PC-3 (cell line): Measurements from ENCODE around the gene FAM120B. TPM values are rescaled to one million over a fixed set of nuclear protein-coding genes. Genes with fewer than 3 reads are reported as not detected.

Source experiments
- ATAC-seq: fragments of 200-7000 bp; cut with Tn5 transposase; 2 replicates; pipeline ENCODE4 v1.9.1; 2020; ENCODE audit warnings: mild to moderate bottlenecking, moderate library complexity
- BruUV-seq: library from RNA; stranded (reverse); fragments of 400-500 nt; replicated peaks from 2 replicates; lab custom pipeline; 2021; lab: Mats Ljungman, UMichigan
- CTCF ChIA-PET: fragments of 300-600 bp; sonication (Branson Sonifier 250); formaldehyde crosslinking; loops from one replicate; lab custom pipeline; 2022; ENCODE audit warnings: antibody characterized with exemption; lab: Charles Lee
- POLR2A ChIA-PET: fragments of 300-600 bp; sonication (Branson Sonifier 250); formaldehyde crosslinking; loops from one replicate; lab custom pipeline; 2022; ENCODE audit warnings: antibody characterized with exemption; ENCODE audit not compliant: unreplicated experiment; lab: Charles Lee
- DNase-seq: peaks from one replicate; pipeline ENCODE4 v3.0.0-alpha.2; 2015
- H2AFZ ChIP-seq: fragments of 300-600 bp; sonication (generic); 2 replicates; pipeline ENCODE4 v1.6.0; 2016; ENCODE audit warnings: antibody characterized with exemption, low read length
- H3F3A ChIP-seq: fragments of 300-600 bp; sonication (generic); one replicate; pipeline ENCODE4 v1.6.0; 2017; ENCODE audit warnings: antibody characterized with exemption, low read length, control low read depth, mild to moderate bottlenecking; ENCODE audit not compliant: unreplicated experiment
- H3K27ac ChIP-seq: fragments of 300-600 bp; sonication (generic); 2 replicates; pipeline ENCODE4 v1.5.1; 2016; ENCODE audit warnings: mild to moderate bottlenecking, low read length
- H3K27me3 ChIP-seq: fragments of 300-600 bp; sonication (generic); 2 replicates; pipeline ENCODE4 v1.6.1; 2016; ENCODE audit warnings: low read length, mixed read lengths
- H3K36me3 ChIP-seq: fragments of 300-600 bp; sonication (generic); 2 replicates; pipeline ENCODE4 v1.6.1; 2016; ENCODE audit warnings: low read depth, mixed run types, low read length, mixed read lengths
- H3K4me1 ChIP-seq: fragments of 300-600 bp; sonication (generic); 2 replicates; pipeline ENCODE4 v1.5.1; 2016; ENCODE audit warnings: low read length; ENCODE audit not compliant: insufficient read depth
- H3K4me2 ChIP-seq: fragments of 300-600 bp; sonication (generic); 2 replicates; pipeline ENCODE4 v1.6.0; 2016; ENCODE audit warnings: low read length
- H3K4me3 ChIP-seq: fragments of 300-600 bp; sonication (generic); 2 replicates; pipeline ENCODE4 v1.5.1; 2016; ENCODE audit warnings: mild to moderate bottlenecking, low read length, mixed read lengths
- H3K79me2 ChIP-seq: fragments of 300-600 bp; sonication (generic); 2 replicates; pipeline ENCODE4 v1.6.1; 2017; ENCODE audit warnings: low read length, mixed read lengths
- H3K9ac ChIP-seq: fragments of 300-600 bp; sonication (generic); 2 replicates; pipeline ENCODE4 v1.6.0; 2016; ENCODE audit warnings: mild to moderate bottlenecking, low read length
- H3K9me2 ChIP-seq: fragments of 300-600 bp; sonication (generic); replicated peaks from 2 replicates; pipeline ENCODE4 v1.6.1; 2016; ENCODE audit warnings: mixed run types, low read length, mixed read lengths
- H3K9me3 ChIP-seq: fragments of 300-600 bp; sonication (generic); 2 replicates; pipeline ENCODE4 v1.6.1; 2016; ENCODE audit warnings: low read length, mixed read lengths
- H4K20me1 ChIP-seq: fragments of 300-600 bp; sonication (generic); 2 replicates; pipeline ENCODE4 v1.6.1; 2016; ENCODE audit warnings: low read length, mixed read lengths
- CTCF ChIP-seq: fragments of 300-600 bp; sonication (generic); conservative IDR thresholded peaks from 2 replicates; pipeline ENCODE4 v1.5.1; 2017; ENCODE audit warnings: antibody characterized with exemption, low read depth, mild to moderate bottlenecking, low read length
- EZH2 ChIP-seq: fragments of 300-600 bp; sonication (generic); IDR thresholded peaks from one replicate; pipeline ENCODE4 v1.6.1; 2017; ENCODE audit warnings: antibody characterized with exemption, mild to moderate bottlenecking, low read length; ENCODE audit not compliant: unreplicated experiment
- EZH2phosphoT487 ChIP-seq: fragments of 300-600 bp; sonication (generic); IDR thresholded peaks from 2 replicates; pipeline ENCODE4 v1.6.1; 2018; ENCODE audit warnings: mild to moderate bottlenecking, antibody characterized with exemption, low read length, borderline replicate concordance
- intact Hi-C: fragments of 100-400 bp; cut with micrococcal nuclease; formaldehyde crosslinking; loops from 2 replicates; pipeline ENCODE4 v1.9.0; 2023
- total RNA-seq: library from RNA; depleted of rRNA; stranded (reverse); fragments of >200 nt; gene quantifications from 2 replicates; pipeline ENCODE4 v1.2.3, GENCODE V29; 2014

The FAM120B gene
- total RNA-seq, 1 experiment from 2014 or later = 8.7 TPM

GRCh38 chr6:170284866-170285469 lies 21.6 kb upstream of the FAM120B start:
- POLR2A ChIA-PET = no interaction called here
- ATAC-seq (no peak), DNase-seq (no peak)
- Histone ChIP-seq H3K4me1 (peaks cover 14% of the 10 kb centered on the region; the same call in 1 of the 2 replicates), H3K9me3 (no peaks in the 10 kb centered on the region), H2AFZ (no peak overlapping the region), H3F3A (no peaks in the 10 kb centered on the region), H3K27me3 (0 out of 2 replicates have a peak, but pooled peaks cover 8% of the 10 kb centered on the region), H3K9ac (no peak overlapping the region), H3K27ac (no peak overlapping the region), H4K20me1 (no peaks in the 10 kb centered on the region), H3K4me2 (no peak overlapping the region), H3K9me2 (no peaks in the 10 kb centered on the region), H3K4me3 (no peak overlapping the region), H3K79me2 (no peaks in the 10 kb centered on the region), H3K36me3 (no peaks in the 10 kb centered on the region)
- intact Hi-C loops = no loop called here
- CTCF ChIA-PET = no interaction called here
- BruUV-seq = no TSS peak
- TF ChIP-seq EZH2phosphoT487 = no peak

GRCh38 chr6:170285482-170285881 lies 21.1 kb upstream of the FAM120B start:
- Histone ChIP-seq H2AFZ (no peak overlapping the region), H3K27ac (no peak overlapping the region), H3K4me1 (peaks cover 9% of the 10 kb centered on the region; the same call in 1 of the 2 replicates), H3K79me2 (no peaks in the 10 kb centered on the region), H4K20me1 (no peaks in the 10 kb centered on the region), H3K9me2 (no peaks in the 10 kb centered on the region), H3K4me2 (no peak overlapping the region), H3K4me3 (no peak overlapping the region), H3F3A (no peaks in the 10 kb centered on the region), H3K9me3 (no peaks in the 10 kb centered on the region), H3K27me3 (peaks cover 13% of the 10 kb centered on the region; the same call in 1 of the 2 replicates), H3K9ac (no peak overlapping the region), H3K36me3 (no peaks in the 10 kb centered on the region)
- ATAC-seq = no peak
- BruUV-seq = no TSS peak
- no peak for DNase-seq
- intact Hi-C loops = no loop called here
- CTCF ChIA-PET = no interaction called here
- POLR2A ChIA-PET = no interaction called here
- TF ChIP-seq EZH2 (no peak), EZH2phosphoT487 (no peak), CTCF (no peak)

- Histone ChIP-seq H3K4me2 (no peak overlapping the region), H2AFZ (no peak overlapping the region)
These were observed 20.2 kb upstream of the FAM120B start for GRCh38 chr6:170286246-170286933.

More at GRCh38 chr6:170286246-170286933, 20.2 kb upstream of the FAM120B start:
- Histone ChIP-seq H3F3A (no peaks in the 10 kb centered on the region), H4K20me1 (no peaks in the 10 kb centered on the region), H3K9ac (no peak overlapping the region), H3K9me3 (no peaks in the 10 kb centered on the region), H3K79me2 (no peaks in the 10 kb centered on the region), H3K9me2 (no peaks in the 10 kb centered on the region), H3K36me3 (no peaks in the 10 kb centered on the region), H3K4me1 (no peaks in the 10 kb centered on the region), H3K27me3 (peaks cover 13% of the 10 kb centered on the region; the same call in 1 of the 2 replicates), H3K27ac (no peak overlapping the region), H3K4me3 (no peak overlapping the region)
- TF ChIP-seq CTCF = no peak
- no peak for TF ChIP-seq EZH2phosphoT487
- TF ChIP-seq EZH2 = no peak
- DNase-seq (no peak), ATAC-seq (no peak)
- ChIA-PET POLR2A (no interaction called here), CTCF (no interaction called here)
- no TSS peak for BruUV-seq
- intact Hi-C loops = no loop called here
